HepG2 (cell line): ENCODE measurements around the gene RAP2C. TPM values are rescaled to one million over a fixed set of nuclear protein-coding genes. Genes with fewer than 3 reads are reported as not detected.

Experiments used
- ATAC-seq: fragments of 200-7000 bp; cut with Tn5 transposase; 3 replicates; pipeline ENCODE4 v1.9.1; 2020; ENCODE audit warnings: mild to moderate bottlenecking, moderate library complexity
- BruUV-seq: library from RNA; stranded (reverse); fragments of 400-500 nt; replicated peaks from 2 replicates; lab custom pipeline; 2021; lab: Mats Ljungman, UMichigan
- CTCF ChIA-PET: fragments of 300-600 bp; formaldehyde crosslinking; extraction: SDS; loops from one replicate; lab custom pipeline; 2021; ENCODE audit warnings: low total read pairs, inconsistent platforms, low intra/inter-chr PET ratio; lab: Yijun Ruan, JAX
- POLR2A ChIA-PET: fragments of 350-600 bp; sonication (Branson Sonifier 250); formaldehyde crosslinking; loops from one replicate; lab custom pipeline; 2020; ENCODE audit warnings: antibody characterized with exemption, inconsistent platforms; lab: Yijun Ruan, JAX
- DNase-seq: peaks from one replicate; pipeline ENCODE4 v3.0.0-alpha.2; 2015; ENCODE audit warnings: low spot score
- FAIRE-seq: peaks from 3 replicates; lab custom pipeline; 2011; peaks lifted over from hg19 to GRCh38; lab: Jason Lieb, UNC
- H2AFZ ChIP-seq: one replicate; pipeline ENCODE4 v1.6.1; 2011; ENCODE audit warnings: low read length, inconsistent platforms
- H3K27ac ChIP-seq: fragments of 300-600 bp; 3 replicates; pipeline ENCODE4 v1.8.0; 2011; ENCODE audit warnings: mixed run types, mild to moderate bottlenecking, mixed read lengths, low read length, inconsistent platforms; ENCODE audit not compliant: insufficient read depth; ENCODE audit errors: extremely low read length
- H3K27me3 ChIP-seq, 2 experiments: fragments of 200-600 bp in 1 of 2; 2 replicates in 1 of 2; 3 replicates in 1 of 2; pipeline versions ENCODE4 v1.6.0 to v1.8.0; 2011; ENCODE audit warnings: low read length in 2 of 2, mild to moderate bottlenecking in 2 of 2, moderate library complexity in 2 of 2, inconsistent platforms in 1 of 2; ENCODE audit not compliant: insufficient read depth in 2 of 2, control insufficient read depth in 1 of 2
- H3K36me3 ChIP-seq, 2 experiments: fragments of 200-600 bp in 1 of 2; replicated peaks in 1 of 2; 2 replicates in 1 of 2; 3 replicates in 1 of 2; pipeline versions ENCODE4 v1.5.1 to v1.8.0; 2011; ENCODE audit warnings: low read length in 2 of 2, inconsistent platforms in 1 of 2; ENCODE audit not compliant: insufficient read depth in 2 of 2, control insufficient read depth in 1 of 2
- H3K4me1 ChIP-seq: 2 replicates; pipeline ENCODE4 v1.5.1; 2012; ENCODE audit warnings: low read length, inconsistent platforms; ENCODE audit not compliant: insufficient read depth
- H3K4me2 ChIP-seq: 2 replicates; pipeline ENCODE4 v1.6.0; 2011; ENCODE audit warnings: low read depth, low read length, inconsistent platforms
- H3K4me3 ChIP-seq, 3 experiments: fragments of 200-600 bp in 1 of 3; sonication (generic), shearing (Covaris generic) in 1 of 3; replicated peaks in 1 of 3; 2 replicates each; pipeline ENCODE4 v1.5.1; 2011 to 2016; ENCODE audit warnings: low read length in 3 of 3, inconsistent platforms in 2 of 3, low read depth in 2 of 3, mild to moderate bottlenecking in 2 of 3, control low read depth in 1 of 3, mixed read lengths in 1 of 3; ENCODE audit not compliant: insufficient read depth in 1 of 3
- H3K79me2 ChIP-seq: one replicate; pipeline ENCODE4 v1.6.1; 2011; ENCODE audit warnings: low read length, inconsistent platforms; ENCODE audit not compliant: insufficient read depth
- H3K9ac ChIP-seq: 2 replicates; pipeline ENCODE4 v1.6.0; 2011; ENCODE audit warnings: mild to moderate bottlenecking, low read depth, low read length, inconsistent platforms; ENCODE audit not compliant: insufficient read depth
- H3K9me3 ChIP-seq: 2 replicates; pipeline ENCODE4 v1.5.1; 2012; ENCODE audit warnings: mild to moderate bottlenecking, low read length
- H4K20me1 ChIP-seq: 2 replicates; pipeline ENCODE4 v1.6.0; 2011; ENCODE audit warnings: inconsistent platforms, mild to moderate bottlenecking, low read length, moderate library complexity; ENCODE audit not compliant: insufficient read depth
- ARNT2 ChIP-seq: sonication (generic); formaldehyde crosslinking; IDR thresholded peaks from 2 replicates; pipeline ENCODE4 v1.8.0; 2022; ENCODE audit warnings: mild to moderate bottlenecking, low read depth, missing genetic modification reagents, moderate library complexity
- BCL3 ChIP-seq: sonication (generic); formaldehyde crosslinking; IDR thresholded peaks from 2 replicates; pipeline ENCODE4 v1.5.1; 2020; ENCODE audit warnings: mild to moderate bottlenecking, missing genetic modification reagents, moderate library complexity
- BHLHE40 ChIP-seq: IDR thresholded peaks from 2 replicates; pipeline ENCODE4 v1.6.1; 2011; ENCODE audit warnings: low read length, improper control_type of control experiment
- ELK4 ChIP-seq: sonication (generic); formaldehyde crosslinking; IDR thresholded peaks from 2 replicates; pipeline ENCODE4 v1.9.0; 2021; ENCODE audit warnings: missing genetic modification reagents, borderline replicate concordance
- GATA4 ChIP-seq: sonication (generic); IDR thresholded peaks from 2 replicates; pipeline ENCODE4 v1.6.1; 2016; ENCODE audit warnings: antibody characterized with exemption, low read depth, borderline replicate concordance
- KMT2A ChIP-seq: sonication (generic); formaldehyde crosslinking; IDR thresholded peaks from 2 replicates; pipeline ENCODE4 v1.4.0; 2020; ENCODE audit warnings: missing genetic modification reagents
- MTF1 ChIP-seq: sonication (generic); formaldehyde crosslinking; IDR thresholded peaks from 2 replicates; pipeline ENCODE4 v1.5.0; 2020; ENCODE audit warnings: missing genetic modification reagents
- THAP9 ChIP-seq: sonication (generic); formaldehyde crosslinking; IDR thresholded peaks from 2 replicates; pipeline ENCODE4; 2020; ENCODE audit warnings: missing genetic modification reagents, mild to moderate bottlenecking, borderline replicate concordance
- ZFP62 ChIP-seq: sonication (generic); formaldehyde crosslinking; IDR thresholded peaks from 2 replicates; pipeline ENCODE4 v1.4.0; 2020; ENCODE audit warnings: missing genetic modification reagents
- ZNF180 ChIP-seq: sonication (generic); formaldehyde crosslinking; IDR thresholded peaks from 2 replicates; pipeline ENCODE4 v1.4.0; 2020; ENCODE audit warnings: low read depth, missing genetic modification reagents, borderline replicate concordance
- ZNF264 ChIP-seq: sonication (generic); formaldehyde crosslinking; IDR thresholded peaks from 2 replicates; pipeline ENCODE4 v1.4.0; 2020; ENCODE audit warnings: missing genetic modification reagents
- ZNF326 ChIP-seq: sonication (generic); formaldehyde crosslinking; IDR thresholded peaks from 2 replicates; pipeline ENCODE4 v1.4.0; 2020; ENCODE audit warnings: missing genetic modification reagents, borderline replicate concordance
- ZNF383 ChIP-seq: sonication (generic); formaldehyde crosslinking; IDR thresholded peaks from 2 replicates; pipeline ENCODE4 v1.4.0; 2020; ENCODE audit warnings: missing genetic modification reagents, mild to moderate bottlenecking, borderline replicate concordance
- ZNF549 ChIP-seq: sonication (generic); formaldehyde crosslinking; IDR thresholded peaks from 2 replicates; pipeline ENCODE4 v1.5.0; 2020; ENCODE audit warnings: missing genetic modification reagents
- ZNF740 ChIP-seq: sonication (generic); formaldehyde crosslinking; IDR thresholded peaks from 2 replicates; pipeline ENCODE4 v1.4.0; 2020; ENCODE audit warnings: missing genetic modification reagents
- ZSCAN25 ChIP-seq: sonication (generic); formaldehyde crosslinking; IDR thresholded peaks from 2 replicates; pipeline ENCODE4 v1.8.0; 2022; ENCODE audit warnings: mild to moderate bottlenecking, missing genetic modification reagents
- in situ Hi-C: cut with HindIII; loops from 2 replicates; pipeline ENCODE4 v1.10.0; 2017; ENCODE audit warnings: low pct_unique_long_range_greater_than_20kb; ENCODE audit not compliant: extremely low pct_ligation_motif_present
- intact Hi-C: fragments of 100-400 bp; cut with micrococcal nuclease; formaldehyde crosslinking; loops from one replicate; pipeline ENCODE4 v1.10.0; 2022; ENCODE audit not compliant: unreplicated experiment
- polyA plus RNA-seq, 8 experiments: library from polyadenylated mRNA; depleted of rRNA in 3 of 8; stranded (reverse) in 7 of 8; unstranded in 1 of 8; fragments of >200 nt; fragmentation: Illumina TruSeq in 4 of 8; extraction: Trizol in 4 of 8; gene quantifications; 2 replicates each; pipeline versions ENCODE4 v1.2.1 to v1.2.3, GENCODE V29; 2011 to 2016; ENCODE audit warnings: low read depth in 4 of 8, missing spikeins in 1 of 8, mixed read lengths in 1 of 8; ENCODE audit not compliant: insufficient read depth in 1 of 8
- total RNA-seq, 5 experiments: library from RNA; depleted of rRNA; stranded (reverse); fragments of >200 nt; fragmentation: Illumina TruSeq; extraction: Trizol; gene quantifications; 2 replicates each; pipeline ENCODE4 v1.2.3, GENCODE V29; 2016; ENCODE audit warnings: low read depth in 1 of 5

RAP2C gene
- total and polyA plus RNA-seq, 2 of the 13 experiments (the other 11 are each of a cell fraction or from before 2014, with no cell fraction given) = 8.0 to 28.5 TPM

- TF ChIP-seq ZNF383 (no peak), BHLHE40 (no peak), ZFP62 (no peak), ELK4 (CRISPR knock-in tag) (no peak), GATA4 (no peak)
Observed at GRCh38 chrX:132165651-132166050, 53.6 kb downstream of the RAP2C start (continued).

GRCh38 chrX:132165005-132165404, 54.2 kb downstream of the RAP2C start:
- Histone ChIP-seq H3K9ac (no peak overlapping the region), H2AFZ (no peak overlapping the region), H4K20me1 (no peaks in the 10 kb centered on the region), H3K4me1 (peaks cover 12% of the 10 kb centered on the region), H3K36me3 (no peaks in the 10 kb centered on the region), H3K79me2 (no peaks in the 10 kb centered on the region), H3K9me3 (no peaks in the 10 kb centered on the region), H3K27me3 (no peaks in the 10 kb centered on the region), H3K27ac (no peak overlapping the region), H3K4me2 (no peak overlapping the region), H3K4me3 (no peak overlapping the region)
- in situ Hi-C loops (no loop called here), intact Hi-C loops (no loop called here)
- no TSS peak for BruUV-seq
- DNase-seq (no peak), FAIRE-seq (no peak), ATAC-seq (no peak)
- TF ChIP-seq ARNT2 (CRISPR knock-in tag) (no peak), MTF1 (CRISPR knock-in tag) (no peak), KMT2A (CRISPR knock-in tag) (no peak), ZNF264 (no peak), ZNF549 (CRISPR knock-in tag) (no peak), THAP9 (CRISPR knock-in tag) (no peak), ZNF326 (CRISPR knock-in tag) (no peak), ZNF740 (CRISPR knock-in tag) (no peak), ZSCAN25 (no peak), ZNF180 (no peak), BCL3 (CRISPR knock-in tag) (no peak)
- CTCF ChIA-PET = no interaction called here
- POLR2A ChIA-PET = no interaction called here
